WTC11 (cell line): Measurements from ENCODE around the gene SERPINI2. TPM values are rescaled to one million over a fixed set of nuclear protein-coding genes. Genes with fewer than 3 reads are reported as not detected.

ENCODE experiments used
- ATAC-seq: fragments of 200-7000 bp; cut with Tn5 transposase; 2 replicates; pipeline ENCODE4 v1.10.0; 2021; ENCODE audit warnings: mild to moderate bottlenecking, moderate library complexity
- CTCF ChIA-PET: fragments of 300-600 bp; sonication (Branson Sonifier 250); formaldehyde crosslinking; loops from one replicate; lab custom pipeline; 2021; ENCODE audit warnings: antibody characterized with exemption; lab: Charles Lee
- POLR2A ChIA-PET: fragments of 350-600 bp; sonication (Branson Sonifier 250); formaldehyde crosslinking; loops from one replicate; lab custom pipeline; 2021; ENCODE audit warnings: antibody characterized with exemption; lab: Charles Lee
- DNase-seq: peaks from one replicate; pipeline ENCODE4 v3.0.0; 2021; ENCODE audit warnings: low spot score
- H3K27ac Mint-ChIP-seq: 2 replicates; pipeline ENCODE4 v1.8.0; 2021; ENCODE audit warnings: mixed read lengths
- H3K27me3 Mint-ChIP-seq: 2 replicates; pipeline ENCODE4 v1.8.0; 2021; ENCODE audit warnings: low read depth, mild to moderate bottlenecking, moderate library complexity, mixed read lengths
- H3K36me3 Mint-ChIP-seq: 2 replicates; pipeline ENCODE4 v1.8.0; 2021; ENCODE audit warnings: mixed read lengths
- H3K4me1 Mint-ChIP-seq: 2 replicates; pipeline ENCODE4 v1.8.0; 2022; ENCODE audit warnings: mixed read lengths
- H3K4me3 Mint-ChIP-seq: 2 replicates; pipeline ENCODE4 v1.8.0; 2021; ENCODE audit warnings: mild to moderate bottlenecking, moderate library complexity, mixed read lengths
- H3K9me3 Mint-ChIP-seq: 2 replicates; pipeline ENCODE4 v1.8.0; 2021; ENCODE audit warnings: mixed read lengths
- ATF1 ChIP-seq: sonication (generic); formaldehyde crosslinking; IDR thresholded peaks from 2 replicates; pipeline ENCODE4 v1.8.1; 2023; ENCODE audit warnings: mild to moderate bottlenecking, moderate library complexity, missing genetic modification reagents
- ESRRA ChIP-seq: sonication (generic); formaldehyde crosslinking; IDR thresholded peaks from 2 replicates; pipeline ENCODE4 v1.8.1; 2022; ENCODE audit warnings: mild to moderate bottlenecking, missing genetic modification reagents, borderline replicate concordance
- ETV6 ChIP-seq: sonication (generic); formaldehyde crosslinking; IDR thresholded peaks from 2 replicates; pipeline ENCODE4 v1.8.1; 2022; ENCODE audit warnings: mild to moderate bottlenecking, missing genetic modification reagents
- HMGA2 ChIP-seq: fragments of 250-450 bp; sonication (Bioruptor Pico); IDR thresholded peaks from 2 replicates; pipeline ENCODE4 v1.4.0; 2021; ENCODE audit warnings: mild to moderate bottlenecking, moderate library complexity
- IRF2 ChIP-seq: sonication (generic); formaldehyde crosslinking; IDR thresholded peaks from 2 replicates; pipeline ENCODE4 v1.8.0; 2022; ENCODE audit warnings: low read depth, missing genetic modification reagents, borderline replicate concordance
- JAZF1 ChIP-seq: fragments of 250-450 bp; sonication (Bioruptor Pico); IDR thresholded peaks from 2 replicates; pipeline ENCODE4 v1.9.0; 2021; ENCODE audit warnings: moderate library complexity, mild to moderate bottlenecking, inconsistent platforms
- JUN ChIP-seq: sonication (generic); formaldehyde crosslinking; IDR thresholded peaks from 2 replicates; pipeline ENCODE4 v1.8.0; 2023; ENCODE audit warnings: mild to moderate bottlenecking, missing genetic modification reagents
- MXD4 ChIP-seq: fragments of 250-450 bp; sonication (Bioruptor Pico); IDR thresholded peaks from 2 replicates; pipeline ENCODE4 v1.8.0; 2021; ENCODE audit warnings: mild to moderate bottlenecking, moderate library complexity, borderline replicate concordance
- NR1H2 ChIP-seq: sonication (generic); formaldehyde crosslinking; IDR thresholded peaks from 2 replicates; pipeline ENCODE4 v1.9.0; 2021; ENCODE audit warnings: mild to moderate bottlenecking, moderate library complexity, missing genetic modification reagents
- NR2C2 ChIP-seq: sonication (generic); formaldehyde crosslinking; IDR thresholded peaks from 2 replicates; pipeline ENCODE4 v1.8.0; 2022; ENCODE audit warnings: mild to moderate bottlenecking, missing genetic modification reagents
- OVOL2 ChIP-seq: fragments of 250-450 bp; sonication (Bioruptor Pico); IDR thresholded peaks from 2 replicates; pipeline ENCODE4 v1.9.0; 2021; ENCODE audit warnings: mild to moderate bottlenecking, borderline replicate concordance
- PRRX2 ChIP-seq: fragments of 250-450 bp; sonication (Bioruptor Pico); IDR thresholded peaks from 2 replicates; pipeline ENCODE4 v1.8.0; 2021; ENCODE audit warnings: mild to moderate bottlenecking
- RELA ChIP-seq: sonication (generic); formaldehyde crosslinking; IDR thresholded peaks from 2 replicates; pipeline ENCODE4 v1.8.1; 2022; ENCODE audit warnings: missing genetic modification reagents, mild to moderate bottlenecking, borderline replicate concordance
- ZNF121 ChIP-seq: sonication (generic); formaldehyde crosslinking; IDR thresholded peaks from 2 replicates; pipeline ENCODE4 v1.8.0; 2023; ENCODE audit warnings: missing genetic modification reagents
- ZNF219 ChIP-seq: sonication (generic); formaldehyde crosslinking; IDR thresholded peaks from 2 replicates; pipeline ENCODE4 v1.8.0; 2023; ENCODE audit warnings: missing genetic modification reagents, mild to moderate bottlenecking, borderline replicate concordance
- ZNF263 ChIP-seq: sonication (generic); formaldehyde crosslinking; IDR thresholded peaks from 2 replicates; pipeline ENCODE4 v1.8.1; 2022; ENCODE audit warnings: low read depth, mild to moderate bottlenecking, moderate library complexity, missing genetic modification reagents
- ZNF416 ChIP-seq: fragments of 250-450 bp; sonication (Bioruptor Pico); IDR thresholded peaks from 2 replicates; pipeline ENCODE4 v1.9.0; 2021; ENCODE audit warnings: mild to moderate bottlenecking, inconsistent platforms
- ZNF671 ChIP-seq: fragments of 250-450 bp; sonication (Bioruptor Pico); IDR thresholded peaks from 2 replicates; pipeline ENCODE4 v1.8.0; 2021; ENCODE audit warnings: mild to moderate bottlenecking
- total RNA-seq: library from RNA; stranded (reverse); gene quantifications from 3 replicates; pipeline ENCODE4 v1.2.3, GENCODE V29; 2021
- TF ChIP-seq, protein P1 (sequence below): sonication (generic); formaldehyde crosslinking; IDR thresholded peaks from 2 replicates; pipeline ENCODE4 v1.8.1; 2022; ENCODE audit warnings: low read depth, mild to moderate bottlenecking, moderate library complexity, missing genetic modification reagents, borderline replicate concordance
- TF ChIP-seq, protein P2 (sequence below): fragments of 200-600 bp; IDR thresholded peaks from 2 replicates; pipeline ENCODE4 v1.8.0; 2022; ENCODE audit warnings: antibody characterized with exemption
- TF ChIP-seq, protein P3 (sequence below): fragments of 250-450 bp; sonication (Bioruptor Pico); IDR thresholded peaks from 2 replicates; pipeline ENCODE4 v1.9.0; 2021; ENCODE audit warnings: mild to moderate bottlenecking, borderline replicate concordance
- TF ChIP-seq, protein P4 (sequence below): sonication (generic); formaldehyde crosslinking; IDR thresholded peaks from 2 replicates; pipeline ENCODE4 v1.8.0; 2022; ENCODE audit warnings: mild to moderate bottlenecking, missing genetic modification reagents
- TF ChIP-seq, protein P5 (sequence below): sonication (generic); formaldehyde crosslinking; IDR thresholded peaks from 2 replicates; pipeline ENCODE4 v1.8.1; 2023; ENCODE audit warnings: mild to moderate bottlenecking, missing genetic modification reagents
- TF ChIP-seq, protein P6 (sequence below): sonication (generic); formaldehyde crosslinking; IDR thresholded peaks from 2 replicates; pipeline ENCODE4 v1.8.1; 2023; ENCODE audit warnings: mild to moderate bottlenecking, missing genetic modification reagents

The SERPINI2 gene
- total RNA-seq, 1 experiment from 2014 or later, result not detected

DNA sequence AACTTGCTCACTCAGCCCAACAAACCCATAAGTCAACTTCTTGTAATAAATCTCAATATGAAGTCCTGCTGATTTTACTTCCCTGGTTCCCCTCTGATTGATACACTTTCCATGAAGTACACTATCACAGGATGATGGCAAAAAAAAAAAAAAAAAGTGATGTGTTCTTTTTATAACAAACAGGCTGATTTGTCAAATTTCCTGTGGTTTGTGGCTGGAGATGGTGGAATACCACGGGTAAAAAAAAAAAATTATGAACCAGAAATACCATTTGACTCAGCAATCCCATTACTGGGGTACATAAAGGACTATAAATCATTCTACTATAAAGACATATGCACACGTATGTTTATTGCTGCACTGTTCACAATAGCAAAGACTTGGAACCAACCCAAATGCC lies 10.7 kb upstream of the SERPINI2 start:
- H3K4me1 Mint-ChIP-seq, result no peaks in the 10 kb centered on the region
- POLR2A ChIA-PET, result no interaction called here
- DNase-seq (no peak), ATAC-seq (no peak)
- H3K36me3 Mint-ChIP-seq, result no peaks in the 10 kb centered on the region
- H3K9me3 Mint-ChIP-seq, result peaks cover 15% of the 10 kb centered on the region
- H3K27ac Mint-ChIP-seq, result no peak overlapping the region
- H3K27me3 Mint-ChIP-seq, result no peaks in the 10 kb centered on the region
- TF ChIP-seq ZNF671 (no peak), IRF2 (no peak), RELA (CRISPR knock-in tag) (no peak), NR1H2 (CRISPR knock-in tag) (no peak), PRRX2 (CRISPR knock-in tag) (no peak), OVOL2 (CRISPR knock-in tag) (no peak), ZNF263 (CRISPR knock-in tag) (no peak), JAZF1 (CRISPR knock-in tag) (no peak), ESRRA (no peak), ZNF219 (CRISPR knock-in tag) (no peak), ZNF121 (CRISPR knock-in tag) (no peak), MXD4 (CRISPR knock-in tag) (no peak), ZNF416 (CRISPR knock-in tag) (no peak), HMGA2 (no peak), JUN (CRISPR knock-in tag) (no peak)
- TF ChIP-seq, protein P1, sequence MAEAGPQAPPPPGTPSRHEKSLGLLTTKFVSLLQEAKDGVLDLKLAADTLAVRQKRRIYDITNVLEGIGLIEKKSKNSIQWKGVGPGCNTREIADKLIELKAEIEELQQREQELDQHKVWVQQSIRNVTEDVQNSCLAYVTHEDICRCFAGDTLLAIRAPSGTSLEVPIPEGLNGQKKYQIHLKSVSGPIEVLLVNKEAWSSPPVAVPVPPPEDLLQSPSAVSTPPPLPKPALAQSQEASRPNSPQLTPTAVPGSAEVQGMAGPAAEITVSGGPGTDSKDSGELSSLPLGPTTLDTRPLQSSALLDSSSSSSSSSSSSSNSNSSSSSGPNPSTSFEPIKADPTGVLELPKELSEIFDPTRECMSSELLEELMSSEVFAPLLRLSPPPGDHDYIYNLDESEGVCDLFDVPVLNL (CRISPR knock-in tag), result no peak
- TF ChIP-seq, protein P2, sequence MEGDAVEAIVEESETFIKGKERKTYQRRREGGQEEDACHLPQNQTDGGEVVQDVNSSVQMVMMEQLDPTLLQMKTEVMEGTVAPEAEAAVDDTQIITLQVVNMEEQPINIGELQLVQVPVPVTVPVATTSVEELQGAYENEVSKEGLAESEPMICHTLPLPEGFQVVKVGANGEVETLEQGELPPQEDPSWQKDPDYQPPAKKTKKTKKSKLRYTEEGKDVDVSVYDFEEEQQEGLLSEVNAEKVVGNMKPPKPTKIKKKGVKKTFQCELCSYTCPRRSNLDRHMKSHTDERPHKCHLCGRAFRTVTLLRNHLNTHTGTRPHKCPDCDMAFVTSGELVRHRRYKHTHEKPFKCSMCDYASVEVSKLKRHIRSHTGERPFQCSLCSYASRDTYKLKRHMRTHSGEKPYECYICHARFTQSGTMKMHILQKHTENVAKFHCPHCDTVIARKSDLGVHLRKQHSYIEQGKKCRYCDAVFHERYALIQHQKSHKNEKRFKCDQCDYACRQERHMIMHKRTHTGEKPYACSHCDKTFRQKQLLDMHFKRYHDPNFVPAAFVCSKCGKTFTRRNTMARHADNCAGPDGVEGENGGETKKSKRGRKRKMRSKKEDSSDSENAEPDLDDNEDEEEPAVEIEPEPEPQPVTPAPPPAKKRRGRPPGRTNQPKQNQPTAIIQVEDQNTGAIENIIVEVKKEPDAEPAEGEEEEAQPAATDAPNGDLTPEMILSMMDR, result no peak
- TF ChIP-seq, protein P3, sequence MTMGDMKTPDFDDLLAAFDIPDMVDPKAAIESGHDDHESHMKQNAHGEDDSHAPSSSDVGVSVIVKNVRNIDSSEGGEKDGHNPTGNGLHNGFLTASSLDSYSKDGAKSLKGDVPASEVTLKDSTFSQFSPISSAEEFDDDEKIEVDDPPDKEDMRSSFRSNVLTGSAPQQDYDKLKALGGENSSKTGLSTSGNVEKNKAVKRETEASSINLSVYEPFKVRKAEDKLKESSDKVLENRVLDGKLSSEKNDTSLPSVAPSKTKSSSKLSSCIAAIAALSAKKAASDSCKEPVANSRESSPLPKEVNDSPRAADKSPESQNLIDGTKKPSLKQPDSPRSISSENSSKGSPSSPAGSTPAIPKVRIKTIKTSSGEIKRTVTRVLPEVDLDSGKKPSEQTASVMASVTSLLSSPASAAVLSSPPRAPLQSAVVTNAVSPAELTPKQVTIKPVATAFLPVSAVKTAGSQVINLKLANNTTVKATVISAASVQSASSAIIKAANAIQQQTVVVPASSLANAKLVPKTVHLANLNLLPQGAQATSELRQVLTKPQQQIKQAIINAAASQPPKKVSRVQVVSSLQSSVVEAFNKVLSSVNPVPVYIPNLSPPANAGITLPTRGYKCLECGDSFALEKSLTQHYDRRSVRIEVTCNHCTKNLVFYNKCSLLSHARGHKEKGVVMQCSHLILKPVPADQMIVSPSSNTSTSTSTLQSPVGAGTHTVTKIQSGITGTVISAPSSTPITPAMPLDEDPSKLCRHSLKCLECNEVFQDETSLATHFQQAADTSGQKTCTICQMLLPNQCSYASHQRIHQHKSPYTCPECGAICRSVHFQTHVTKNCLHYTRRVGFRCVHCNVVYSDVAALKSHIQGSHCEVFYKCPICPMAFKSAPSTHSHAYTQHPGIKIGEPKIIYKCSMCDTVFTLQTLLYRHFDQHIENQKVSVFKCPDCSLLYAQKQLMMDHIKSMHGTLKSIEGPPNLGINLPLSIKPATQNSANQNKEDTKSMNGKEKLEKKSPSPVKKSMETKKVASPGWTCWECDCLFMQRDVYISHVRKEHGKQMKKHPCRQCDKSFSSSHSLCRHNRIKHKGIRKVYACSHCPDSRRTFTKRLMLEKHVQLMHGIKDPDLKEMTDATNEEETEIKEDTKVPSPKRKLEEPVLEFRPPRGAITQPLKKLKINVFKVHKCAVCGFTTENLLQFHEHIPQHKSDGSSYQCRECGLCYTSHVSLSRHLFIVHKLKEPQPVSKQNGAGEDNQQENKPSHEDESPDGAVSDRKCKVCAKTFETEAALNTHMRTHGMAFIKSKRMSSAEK (CRISPR knock-in tag), result no peak
- TF ChIP-seq, protein P4, sequence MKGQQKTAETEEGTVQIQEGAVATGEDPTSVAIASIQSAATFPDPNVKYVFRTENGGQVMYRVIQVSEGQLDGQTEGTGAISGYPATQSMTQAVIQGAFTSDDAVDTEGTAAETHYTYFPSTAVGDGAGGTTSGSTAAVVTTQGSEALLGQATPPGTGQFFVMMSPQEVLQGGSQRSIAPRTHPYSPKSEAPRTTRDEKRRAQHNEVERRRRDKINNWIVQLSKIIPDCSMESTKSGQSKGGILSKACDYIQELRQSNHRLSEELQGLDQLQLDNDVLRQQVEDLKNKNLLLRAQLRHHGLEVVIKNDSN (CRISPR knock-in tag), result no peak
- CTCF ChIA-PET, result no interaction called here
- H3K4me3 Mint-ChIP-seq, result no peak overlapping the region

DNA sequence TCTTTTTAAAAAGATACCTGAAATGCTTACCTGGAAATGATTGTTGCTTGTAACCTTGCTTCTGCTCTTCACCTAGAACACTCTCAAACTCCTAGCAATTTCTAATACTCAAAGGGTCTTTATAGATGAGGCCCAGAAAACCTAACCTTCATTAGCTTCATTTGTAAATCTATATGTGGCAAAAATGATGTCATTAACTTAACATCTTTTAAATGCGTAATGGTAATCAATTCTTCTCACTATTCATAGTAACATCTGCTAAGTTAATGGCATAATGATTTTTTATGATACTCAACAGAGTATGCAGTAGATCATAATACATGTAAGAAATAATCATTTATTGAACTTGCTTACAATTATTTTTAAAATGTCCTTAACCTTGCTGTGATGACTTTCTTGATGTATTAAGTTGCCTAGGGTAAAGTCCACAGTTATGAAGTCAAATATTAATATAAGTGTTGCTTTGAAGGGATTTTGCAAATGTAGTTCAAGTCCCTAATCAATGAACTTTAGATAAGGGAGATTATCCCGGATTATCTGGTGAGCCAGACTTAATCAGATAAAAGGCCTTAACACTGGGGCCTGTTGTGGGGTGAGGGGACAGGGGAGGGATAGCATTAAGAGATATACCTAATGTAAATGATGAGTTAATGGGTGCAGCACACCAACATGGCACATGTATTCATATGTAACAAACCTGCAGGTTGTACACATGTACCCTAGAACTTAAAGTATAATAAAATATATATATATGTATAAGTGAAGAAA lies 10.1 kb upstream of the SERPINI2 start:
- no peak for DNase-seq
- Mint-ChIP-seq H3K4me3 (no peak overlapping the region), H3K27me3 (no peaks in the 10 kb centered on the region), H3K4me1 (no peaks in the 10 kb centered on the region), H3K27ac (no peak overlapping the region), H3K9me3 (peaks cover 15% of the 10 kb centered on the region), H3K36me3 (no peaks in the 10 kb centered on the region)
- POLR2A ChIA-PET, result no interaction called here
- CTCF ChIA-PET, result no interaction called here
- no peak for ATAC-seq
- TF ChIP-seq, protein P5, sequence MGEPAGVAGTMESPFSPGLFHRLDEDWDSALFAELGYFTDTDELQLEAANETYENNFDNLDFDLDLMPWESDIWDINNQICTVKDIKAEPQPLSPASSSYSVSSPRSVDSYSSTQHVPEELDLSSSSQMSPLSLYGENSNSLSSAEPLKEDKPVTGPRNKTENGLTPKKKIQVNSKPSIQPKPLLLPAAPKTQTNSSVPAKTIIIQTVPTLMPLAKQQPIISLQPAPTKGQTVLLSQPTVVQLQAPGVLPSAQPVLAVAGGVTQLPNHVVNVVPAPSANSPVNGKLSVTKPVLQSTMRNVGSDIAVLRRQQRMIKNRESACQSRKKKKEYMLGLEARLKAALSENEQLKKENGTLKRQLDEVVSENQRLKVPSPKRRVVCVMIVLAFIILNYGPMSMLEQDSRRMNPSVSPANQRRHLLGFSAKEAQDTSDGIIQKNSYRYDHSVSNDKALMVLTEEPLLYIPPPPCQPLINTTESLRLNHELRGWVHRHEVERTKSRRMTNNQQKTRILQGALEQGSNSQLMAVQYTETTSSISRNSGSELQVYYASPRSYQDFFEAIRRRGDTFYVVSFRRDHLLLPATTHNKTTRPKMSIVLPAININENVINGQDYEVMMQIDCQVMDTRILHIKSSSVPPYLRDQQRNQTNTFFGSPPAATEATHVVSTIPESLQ (CRISPR knock-in tag), result no peak
- TF ChIP-seq ATF1 (CRISPR knock-in tag) (no peak), NR2C2 (CRISPR knock-in tag) (no peak), ETV6 (CRISPR knock-in tag) (no peak)
- TF ChIP-seq, protein P6, sequence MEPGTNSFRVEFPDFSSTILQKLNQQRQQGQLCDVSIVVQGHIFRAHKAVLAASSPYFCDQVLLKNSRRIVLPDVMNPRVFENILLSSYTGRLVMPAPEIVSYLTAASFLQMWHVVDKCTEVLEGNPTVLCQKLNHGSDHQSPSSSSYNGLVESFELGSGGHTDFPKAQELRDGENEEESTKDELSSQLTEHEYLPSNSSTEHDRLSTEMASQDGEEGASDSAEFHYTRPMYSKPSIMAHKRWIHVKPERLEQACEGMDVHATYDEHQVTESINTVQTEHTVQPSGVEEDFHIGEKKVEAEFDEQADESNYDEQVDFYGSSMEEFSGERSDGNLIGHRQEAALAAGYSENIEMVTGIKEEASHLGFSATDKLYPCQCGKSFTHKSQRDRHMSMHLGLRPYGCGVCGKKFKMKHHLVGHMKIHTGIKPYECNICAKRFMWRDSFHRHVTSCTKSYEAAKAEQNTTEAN, result no peak
- TF ChIP-seq, protein P1 (CRISPR knock-in tag), result no peak
